NCI-H2196 (cell line): Measurements from ENCODE around the gene MANSC4.

Experiments
- DNase-seq: peaks from one replicate; lab custom pipeline; 2025; ENCODE audit not compliant: unreplicated experiment; lab: John Stamatoyannopoulos, UW

Gene MANSC4

DNA sequence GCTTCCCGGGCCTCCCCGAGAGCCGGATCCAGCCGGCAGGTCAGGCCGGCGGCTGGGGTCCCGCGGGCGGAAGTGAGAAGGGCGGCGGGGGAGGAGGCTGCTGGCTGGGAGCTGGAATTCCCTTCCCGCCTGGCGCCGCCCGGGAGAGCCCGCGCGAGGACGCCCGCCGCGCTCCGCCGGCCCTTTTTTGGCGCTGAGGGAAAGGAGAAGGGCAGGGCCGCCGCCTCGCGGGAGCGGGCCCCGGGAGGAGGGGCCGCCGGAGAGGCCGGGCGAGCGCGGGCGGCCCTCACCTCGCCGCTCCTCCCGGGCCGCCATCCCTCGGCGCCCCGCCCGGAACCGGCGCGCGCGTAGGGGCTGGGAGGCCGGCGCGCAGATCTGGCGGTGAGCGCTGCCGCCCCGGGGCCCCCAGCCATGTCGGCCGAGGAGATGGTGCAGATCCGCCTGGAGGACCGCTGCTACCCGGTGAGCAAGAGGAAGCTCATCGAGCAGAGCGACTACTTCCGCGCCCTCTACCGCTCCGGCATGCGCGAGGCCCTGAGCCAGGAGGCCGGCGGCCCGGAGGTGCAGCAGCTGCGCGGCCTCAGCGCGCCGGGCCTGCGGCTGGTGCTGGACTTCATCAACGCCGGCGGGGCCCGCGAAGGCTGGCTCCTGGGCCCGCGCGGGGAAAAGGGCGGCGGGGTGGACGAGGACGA lies at the start of gene MANSC4, which contains the start of gene KLHL42:
TSS of gene MANSC4 (minus strand) at position 317 of the 692 bp plus-strand sequence. CDS start 8,960 bp downstream, outside the sequence.
TSS of gene KLHL42 (plus strand) at position 314 of the 692 bp plus-strand sequence. CDS start at position 412, 98 bp downstream.
- DNase-seq, result peak; percentile 90

DNA sequence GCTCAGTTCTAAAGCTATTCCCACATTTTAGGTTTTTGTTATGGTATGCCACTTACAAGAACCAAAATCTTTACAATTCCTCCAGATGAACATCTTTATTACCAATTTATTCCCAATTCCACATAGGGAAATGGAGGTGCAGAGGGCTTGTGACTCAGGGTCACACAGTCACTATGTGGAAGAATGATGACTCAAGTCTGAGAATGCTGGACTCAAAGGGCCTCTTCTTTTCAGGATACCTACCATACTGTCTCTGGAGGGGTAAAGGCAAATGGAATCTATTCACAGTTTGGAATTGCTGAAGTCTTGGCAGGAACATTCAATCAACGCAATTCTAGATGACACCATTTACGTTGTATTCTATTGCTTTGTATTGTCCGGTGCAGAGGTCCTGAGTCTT lies 48.2 kb upstream of the MANSC4 start:
- no peak for DNase-seq

DNA sequence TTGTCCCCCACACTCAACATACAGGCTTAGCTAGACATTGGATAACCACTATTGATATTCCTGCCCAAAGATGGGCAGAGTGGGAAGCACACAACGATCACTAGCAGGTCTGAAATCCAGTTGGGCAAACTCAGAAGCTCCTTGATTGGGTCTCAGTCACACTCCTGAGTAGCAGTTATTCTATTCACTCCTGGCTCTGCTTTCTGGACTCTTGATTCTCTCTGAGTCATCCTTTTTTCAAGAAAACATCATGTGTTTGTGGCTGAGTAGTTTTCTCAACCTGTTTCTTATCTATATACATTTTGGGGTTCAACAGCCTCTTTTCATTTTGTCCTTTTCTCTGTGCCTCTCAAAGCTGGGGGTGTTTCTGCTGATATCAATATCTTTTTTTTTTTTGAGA lies 46.0 kb upstream of the MANSC4 start:
- no peak for DNase-seq

DNA sequence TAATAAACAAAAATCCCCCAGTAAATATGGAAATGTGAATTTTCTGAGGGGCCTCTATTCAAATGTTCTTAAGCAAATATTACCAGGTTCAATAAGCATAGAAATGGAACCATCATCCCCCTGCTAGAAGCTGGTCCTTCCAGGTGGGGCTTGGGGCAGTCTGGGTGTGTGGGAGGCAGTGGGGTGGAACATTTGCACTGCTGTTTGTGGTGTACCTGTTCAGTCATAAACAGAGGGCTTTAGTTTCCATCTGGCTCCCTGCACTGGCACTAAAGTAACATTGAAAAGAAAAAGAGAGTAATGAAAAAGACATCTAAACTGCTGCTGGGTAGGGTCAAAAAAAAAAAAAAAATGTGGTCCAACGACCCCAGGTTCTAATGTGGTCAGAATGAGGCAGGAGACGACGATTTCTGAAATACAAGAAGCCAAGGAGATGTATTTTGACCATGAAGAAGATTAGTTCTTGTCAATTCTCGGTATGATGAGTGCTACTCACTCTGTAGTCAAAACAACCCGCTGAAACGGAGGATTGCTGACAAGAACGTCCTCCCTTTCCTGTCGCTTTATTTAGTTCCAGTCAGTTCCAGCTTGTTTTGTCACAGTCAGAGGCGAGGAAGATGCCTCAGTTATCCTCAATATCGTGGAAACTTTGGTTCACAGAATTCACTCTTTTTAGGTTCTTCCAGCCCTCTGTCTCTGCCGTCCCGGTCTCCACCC lies 44.2 kb upstream of the MANSC4 start:
- no peak for DNase-seq

DNA sequence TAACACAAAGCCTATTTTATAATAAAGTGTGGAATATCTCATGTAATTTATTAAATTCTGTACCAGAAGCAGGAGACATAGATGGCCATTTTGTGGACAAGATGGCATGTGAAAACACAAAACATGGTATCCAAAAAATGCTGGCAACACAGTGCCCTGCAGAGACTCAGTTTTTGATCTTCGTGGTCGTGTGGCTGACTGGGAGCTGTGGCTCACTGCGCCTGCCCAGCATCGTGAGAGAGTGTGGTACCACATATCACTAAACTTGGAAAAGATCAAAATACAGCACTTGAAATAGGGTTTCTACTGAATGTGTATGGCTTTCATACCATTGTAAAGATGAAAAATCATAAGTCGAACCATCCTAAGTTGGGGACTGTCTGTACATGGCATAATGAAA lies 43.0 kb upstream of the MANSC4 start:
- no peak for DNase-seq

DNA sequence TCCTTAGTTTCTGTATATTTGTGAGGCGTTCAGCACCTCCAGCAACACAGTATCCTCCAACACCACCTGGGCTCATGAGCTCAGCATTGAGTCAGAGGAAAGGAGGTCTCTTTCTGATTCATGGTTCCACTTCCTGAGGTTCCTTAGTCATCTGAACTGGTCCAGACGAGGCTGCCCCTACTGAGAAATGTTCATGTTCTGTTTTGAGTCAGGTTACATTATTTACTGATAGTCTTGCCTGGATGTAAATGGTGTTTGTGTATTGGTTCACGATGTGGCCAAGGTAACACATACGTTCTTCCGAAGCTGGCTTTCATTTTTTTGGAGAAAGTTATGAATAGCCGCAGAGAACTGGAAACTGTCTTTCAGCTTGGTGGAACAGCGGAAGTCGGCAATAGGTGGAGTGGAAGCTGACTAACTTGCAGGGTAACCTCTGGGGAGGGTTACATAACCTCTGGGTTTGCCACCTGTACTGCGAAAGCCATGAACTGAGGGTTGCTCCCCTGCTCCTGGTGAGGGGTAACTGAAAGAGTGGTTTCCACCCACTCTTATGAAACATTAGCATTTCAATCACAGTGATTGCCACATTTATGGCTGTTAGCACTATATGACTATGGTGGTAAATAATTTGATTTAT lies 42.2 kb upstream of the MANSC4 start:
- no peak for DNase-seq

DNA sequence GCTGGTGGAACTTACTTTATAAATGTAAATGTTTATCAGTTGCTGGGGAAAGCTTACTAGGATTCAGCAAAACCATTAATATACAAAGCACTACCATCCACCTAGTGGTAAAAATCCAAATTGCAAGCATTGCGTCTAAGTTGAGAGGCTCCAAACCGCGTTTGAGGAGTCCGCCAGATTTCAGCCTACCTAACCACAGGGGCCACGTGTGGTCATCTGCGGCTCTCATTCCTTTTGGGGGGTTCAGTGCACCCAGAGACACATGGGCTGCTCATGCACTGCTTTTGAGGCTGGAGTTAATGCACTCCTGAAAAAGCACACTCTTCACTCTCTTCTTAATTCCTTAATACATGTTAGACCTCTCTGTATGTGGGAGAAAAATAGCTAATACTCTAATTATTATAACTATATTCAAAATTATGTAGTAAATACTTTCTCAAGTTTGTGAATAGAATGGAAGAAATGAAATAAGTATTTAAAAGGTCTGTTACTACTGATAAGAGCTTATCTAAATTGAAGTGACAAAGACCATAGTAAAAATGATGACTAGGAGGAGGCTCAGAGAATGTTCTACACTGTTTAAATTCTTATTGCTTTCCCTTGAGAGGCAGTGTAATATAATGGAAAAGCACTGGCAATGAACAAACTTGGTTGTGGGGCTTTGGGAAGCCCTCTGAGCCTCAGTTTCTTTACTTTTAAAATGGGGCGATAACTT lies 41.4 kb upstream of the MANSC4 start:
- peak; percentile 89 for DNase-seq

DNA sequence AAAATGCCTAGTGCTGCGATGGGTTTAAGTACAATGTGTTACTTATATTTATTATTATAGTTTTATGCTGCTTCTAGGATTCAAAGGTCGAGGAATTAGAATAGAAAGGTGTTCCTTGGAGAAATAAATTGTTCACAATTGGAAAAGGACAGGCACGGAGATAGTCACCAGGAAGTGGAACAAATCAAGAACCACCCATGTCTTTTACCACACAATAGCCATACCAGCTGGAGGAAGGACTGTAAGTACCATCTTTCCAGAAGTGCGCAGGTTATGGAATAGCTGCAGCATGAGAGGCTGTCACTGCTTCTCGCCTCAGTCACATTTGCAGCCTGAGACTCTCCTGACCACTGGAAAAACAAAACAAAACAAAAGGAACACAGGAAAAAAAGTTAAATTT lies 40.5 kb upstream of the MANSC4 start:
- no peak for DNase-seq

DNA sequence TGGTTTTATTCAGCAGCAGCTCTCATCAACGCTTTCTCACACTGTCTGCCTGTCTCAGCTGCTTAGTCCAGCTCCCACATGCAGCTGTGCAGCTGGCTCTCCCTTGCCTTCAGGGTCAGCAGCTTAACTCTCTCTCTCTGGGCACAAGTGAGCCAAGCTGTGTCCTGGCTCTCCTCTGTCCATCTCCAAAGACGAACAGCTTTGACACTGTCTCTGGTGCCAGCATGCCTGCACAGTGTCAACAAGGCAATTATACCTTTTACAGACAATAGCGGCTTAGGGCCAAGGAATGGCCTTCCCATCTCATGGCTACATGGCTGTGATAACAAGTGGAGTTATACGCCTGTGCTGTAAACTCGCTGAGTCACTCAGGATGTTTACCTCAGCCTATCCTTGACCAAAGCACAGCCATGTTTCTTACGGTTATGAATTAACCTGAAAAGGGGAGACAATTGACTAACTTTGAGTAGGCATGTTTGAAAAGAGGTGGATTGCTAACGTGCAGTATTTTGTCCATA lies 38.4 kb upstream of the MANSC4 start:
- DNase-seq, result no peak

DNA sequence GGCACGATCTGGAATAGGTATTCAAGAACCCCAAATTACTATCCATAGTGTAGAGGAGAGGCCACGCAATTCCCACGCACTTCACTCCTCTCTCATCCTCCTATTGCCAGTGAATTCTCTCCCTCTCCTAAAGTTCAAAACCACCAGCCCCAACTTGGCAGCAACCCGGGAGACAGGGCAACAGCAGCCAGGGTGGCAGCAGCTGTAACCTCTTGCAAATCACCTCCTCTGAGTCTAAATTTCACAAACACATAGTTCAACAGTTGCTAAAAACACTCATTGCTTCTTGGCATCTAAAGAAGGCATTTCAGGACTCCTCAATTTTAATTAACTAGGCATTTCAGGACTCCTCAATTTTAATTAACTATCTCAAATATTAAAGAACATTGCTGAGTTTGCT lies 37.7 kb upstream of the MANSC4 start:
- DNase-seq, result no peak

DNA sequence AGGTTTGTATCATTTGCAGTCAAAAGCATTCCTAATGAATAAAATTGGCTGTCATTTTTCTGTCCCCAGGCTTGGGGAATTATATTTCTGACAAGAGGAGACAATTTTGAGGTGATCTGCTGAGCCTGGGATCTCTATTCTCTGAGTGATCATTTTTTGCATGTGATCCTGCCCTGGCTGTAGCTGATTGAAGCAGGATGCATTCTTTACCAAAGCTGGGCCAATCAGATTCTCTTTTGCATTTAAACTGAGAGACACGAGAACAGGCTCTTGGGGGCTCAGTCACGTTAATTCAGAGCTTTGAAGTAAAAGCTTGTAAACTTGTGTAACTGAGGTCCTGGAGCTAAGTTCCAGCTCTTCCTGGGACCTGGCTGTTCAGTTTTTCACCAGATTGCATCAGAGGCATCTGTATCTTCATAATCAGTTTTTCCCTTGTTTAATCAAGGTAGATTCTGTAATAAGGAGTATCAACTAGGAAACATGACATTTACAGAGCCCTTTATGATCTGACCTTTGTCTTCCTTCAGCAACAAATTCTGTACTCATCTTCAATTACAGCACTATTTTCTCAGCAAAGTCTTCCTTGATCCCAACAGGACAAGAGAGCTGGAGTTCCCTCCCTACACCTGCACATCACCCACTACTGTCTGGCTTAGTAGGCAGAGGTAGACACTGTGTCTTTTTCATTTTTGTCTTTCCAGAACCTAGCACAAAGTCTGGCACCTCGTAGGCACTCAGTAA lies 35.0 kb upstream of the MANSC4 start:
- no peak for DNase-seq

DNA sequence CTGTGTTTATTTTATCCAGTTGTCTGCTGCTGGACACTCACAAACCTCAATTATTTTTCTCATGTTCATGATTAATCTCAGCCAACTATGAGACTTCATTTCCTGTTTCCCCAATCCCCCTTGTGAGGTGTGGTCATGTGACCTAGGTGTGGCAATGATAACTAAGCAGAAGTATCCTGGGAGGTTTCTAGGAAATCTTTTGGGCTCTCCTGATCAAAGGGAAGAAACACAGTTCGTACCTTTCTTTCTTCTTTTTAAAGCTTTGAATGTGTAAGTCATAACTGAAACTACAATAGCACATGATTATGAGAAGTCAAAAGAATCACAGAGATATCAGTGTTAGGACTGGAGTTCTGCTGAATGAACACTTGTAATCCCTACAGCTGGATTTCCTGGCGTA lies 34.4 kb upstream of the MANSC4 start:
- DNase-seq, result no peak

DNA sequence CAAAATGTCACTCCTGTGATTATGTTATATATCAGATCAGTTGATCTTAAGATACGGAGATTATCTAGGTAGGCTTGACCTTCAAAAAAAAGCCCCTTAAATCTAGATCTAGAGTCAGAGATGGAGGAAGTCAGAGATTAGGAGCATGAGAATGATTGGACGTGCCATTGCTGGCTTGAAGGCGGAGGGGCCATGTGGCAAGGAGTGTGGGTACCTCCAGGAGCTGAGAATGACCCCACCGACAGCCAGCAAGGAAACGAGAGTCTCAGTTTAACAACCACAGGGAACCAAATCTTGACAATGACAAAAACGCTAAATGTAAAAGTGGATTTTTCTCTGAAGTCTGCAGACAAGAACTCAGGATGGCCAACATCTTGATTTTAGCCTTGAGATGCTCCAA lies 32.5 kb upstream of the MANSC4 start:
- no peak for DNase-seq

DNA sequence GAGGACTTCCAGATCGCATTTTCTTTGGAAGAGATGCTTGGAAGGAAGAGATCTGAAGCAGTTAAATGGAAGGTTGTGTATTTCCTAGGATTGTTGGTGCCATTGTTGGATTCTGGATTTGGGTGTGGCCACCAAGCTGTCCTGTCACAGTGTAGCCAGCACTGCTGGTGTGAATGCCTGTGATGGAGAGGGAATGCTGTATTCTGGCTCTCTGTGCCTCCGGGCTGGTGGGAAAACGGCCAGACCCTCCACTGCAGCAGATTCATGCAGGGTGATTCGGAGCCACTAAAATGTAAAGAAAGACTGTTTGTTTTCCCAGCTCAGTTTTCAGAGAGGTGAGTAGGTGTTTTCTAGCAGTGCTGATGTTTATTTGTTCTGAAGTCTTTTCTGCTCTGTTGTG lies 30.7 kb upstream of the MANSC4 start:
- DNase-seq, result no peak

DNA sequence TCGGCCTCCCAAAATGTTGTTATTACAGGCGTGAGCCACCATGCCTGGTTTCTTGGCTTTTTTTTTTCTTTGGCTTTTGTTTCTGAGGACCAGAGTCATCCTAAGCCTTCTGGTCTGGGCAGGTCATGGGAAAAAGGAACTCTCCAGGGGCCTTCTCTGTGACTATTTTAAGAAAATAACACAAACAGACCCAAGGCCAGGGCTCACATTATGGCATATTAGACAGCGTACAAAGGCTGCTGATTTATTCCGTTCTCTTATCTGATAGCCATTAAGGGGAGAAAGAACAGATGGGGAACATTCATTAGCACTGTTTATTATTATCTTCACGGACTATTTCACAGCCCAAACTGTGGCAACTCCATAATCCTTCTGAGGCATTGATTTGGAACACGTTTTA lies 28.8 kb upstream of the MANSC4 start:
- DNase-seq, result no peak

DNA sequence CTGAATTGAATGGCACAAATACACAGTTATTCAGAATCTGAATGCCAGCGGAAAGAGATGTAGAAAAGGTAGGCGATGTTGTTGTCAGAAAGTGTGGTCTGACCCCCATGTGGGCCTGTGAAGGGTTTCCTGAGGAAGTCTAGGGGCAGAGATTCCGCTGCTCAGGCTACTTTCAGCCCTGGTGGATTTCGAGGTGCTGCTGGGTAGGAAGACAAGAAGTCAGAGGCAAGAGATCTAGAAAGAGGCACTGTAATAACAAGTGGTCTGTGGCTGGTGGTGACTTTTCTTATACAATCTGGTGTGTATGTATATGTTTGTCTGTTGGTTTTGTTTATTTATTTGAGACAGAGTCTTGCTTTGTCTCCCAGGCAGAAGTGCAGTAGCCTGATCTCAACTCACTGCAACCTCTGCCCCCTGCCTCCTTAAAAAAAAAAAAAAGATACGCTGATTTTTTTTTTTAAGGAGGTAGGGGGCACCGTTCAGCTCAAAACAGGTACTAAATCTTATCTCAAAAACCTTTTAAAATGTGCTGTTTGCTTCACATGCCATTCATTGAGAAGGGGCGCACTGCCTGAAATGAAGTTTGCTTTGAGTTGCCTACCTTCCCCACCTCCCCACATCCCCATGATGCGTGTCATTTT lies 27.1 kb upstream of the MANSC4 start:
- DNase-seq, result no peak

DNA sequence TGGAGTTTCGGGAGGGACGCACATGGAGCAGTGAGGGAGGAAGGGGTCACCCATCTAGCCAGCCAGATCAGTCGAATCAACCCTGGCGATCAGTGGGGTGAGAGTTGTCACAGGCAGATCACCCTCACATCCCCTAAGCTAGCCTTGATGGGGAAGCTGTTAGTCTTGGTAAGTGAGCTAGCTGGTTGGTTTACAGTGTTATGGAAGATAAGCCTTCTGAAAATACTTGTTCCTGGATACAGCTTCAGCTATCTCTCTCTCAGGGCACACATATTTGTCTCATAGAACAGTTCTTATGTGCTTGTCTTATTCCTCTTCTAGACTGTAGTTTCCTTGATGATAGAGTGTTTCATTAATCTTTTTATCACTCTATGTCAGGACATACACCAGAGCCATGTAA lies 26.2 kb upstream of the MANSC4 start:
- no peak for DNase-seq

DNA sequence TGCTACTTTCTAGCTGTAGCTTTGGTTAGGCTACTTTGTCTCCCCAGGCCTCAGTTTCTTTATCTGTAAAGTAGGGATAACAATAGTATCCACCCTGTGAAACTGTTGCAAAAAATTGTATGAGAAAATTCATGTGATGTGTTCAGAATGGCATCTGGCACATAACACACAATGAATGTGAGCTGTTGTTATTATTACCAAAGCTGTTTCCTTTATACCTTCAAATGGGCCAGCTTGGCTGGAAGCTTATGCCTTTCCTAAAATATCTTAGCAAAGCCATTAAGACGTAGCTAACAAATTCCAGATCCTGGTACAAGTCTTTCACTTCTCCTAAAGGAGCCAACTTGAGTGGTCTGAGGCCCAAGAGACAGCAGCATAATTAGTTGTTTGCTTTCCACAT lies 25.2 kb upstream of the MANSC4 start:
- no peak for DNase-seq

DNA sequence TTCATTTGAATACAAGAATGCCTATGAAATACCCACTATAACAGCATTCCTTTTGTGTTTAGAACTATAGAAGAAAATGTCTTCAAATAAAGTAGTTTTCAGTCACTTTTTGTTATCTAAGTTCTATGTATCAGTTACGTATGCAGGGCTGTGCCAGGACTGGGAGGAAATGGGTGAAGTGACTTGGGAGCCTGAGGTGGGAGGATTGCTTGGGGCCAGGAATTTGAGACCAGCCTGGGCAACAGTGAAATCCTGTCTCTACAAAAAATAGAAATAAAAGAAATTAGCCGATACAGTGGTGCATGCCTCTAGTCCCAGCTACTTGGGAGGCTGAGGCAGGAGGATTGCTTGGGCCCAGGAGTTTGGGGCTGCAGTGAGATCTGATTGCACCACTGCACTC lies 22.9 kb upstream of the MANSC4 start:
- DNase-seq, result no peak

DNA sequence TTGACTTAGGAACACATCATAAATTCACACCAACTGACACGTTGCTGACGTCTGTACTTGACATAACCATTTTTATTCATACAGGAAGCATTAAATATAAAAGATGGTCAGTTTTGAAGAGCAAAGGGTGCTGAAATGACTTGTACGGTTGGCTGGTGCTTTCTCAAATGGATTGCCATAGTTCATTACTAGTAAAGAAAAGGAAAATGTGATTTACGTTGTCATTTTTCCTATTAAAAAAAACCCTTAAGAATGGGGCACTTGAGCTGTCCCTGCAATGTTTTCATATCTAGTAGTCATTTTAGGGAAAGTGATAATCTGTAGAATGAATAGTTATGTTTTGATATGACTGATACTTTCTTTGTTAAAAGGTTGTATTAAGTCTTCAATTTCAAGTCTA lies 22.5 kb upstream of the MANSC4 start:
- DNase-seq, result no peak
